ENCODE results near the gene CERK.

CERK gene

GRCh38 chr22:46699091-46699490, 39.0 kb downstream of the CERK start:
- no peak for DNase-seq (ENCODE audit: low read depth in 3 of 3)

GRCh38 chr22:46697811-46698515, 40.1 kb downstream of the CERK start:
- no peak for DNase-seq (ENCODE audit: low read depth in 3 of 3)

GRCh38 chr22:46696614-46697013, 41.4 kb downstream of the CERK start:
- no peak for DNase-seq (ENCODE audit: low read depth in 3 of 3)

DNA sequence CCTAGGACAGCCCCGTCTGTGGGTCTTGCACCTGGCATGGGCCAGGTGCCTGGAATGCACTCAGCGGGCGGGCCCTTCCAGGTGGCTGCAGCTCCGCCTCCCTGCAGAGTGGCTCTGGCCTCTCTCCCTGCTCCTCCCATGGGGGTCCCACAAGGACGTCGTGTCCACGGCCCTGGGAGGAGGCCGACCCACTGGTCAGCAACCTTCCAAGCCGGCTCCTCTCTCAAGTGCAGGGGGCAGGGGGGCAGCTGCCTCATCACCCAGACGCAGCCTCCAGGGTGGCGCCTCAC, 41.9 kb downstream of the CERK start:
- no peak for DNase-seq (ENCODE audit: low read depth in 3 of 3)

DNA sequence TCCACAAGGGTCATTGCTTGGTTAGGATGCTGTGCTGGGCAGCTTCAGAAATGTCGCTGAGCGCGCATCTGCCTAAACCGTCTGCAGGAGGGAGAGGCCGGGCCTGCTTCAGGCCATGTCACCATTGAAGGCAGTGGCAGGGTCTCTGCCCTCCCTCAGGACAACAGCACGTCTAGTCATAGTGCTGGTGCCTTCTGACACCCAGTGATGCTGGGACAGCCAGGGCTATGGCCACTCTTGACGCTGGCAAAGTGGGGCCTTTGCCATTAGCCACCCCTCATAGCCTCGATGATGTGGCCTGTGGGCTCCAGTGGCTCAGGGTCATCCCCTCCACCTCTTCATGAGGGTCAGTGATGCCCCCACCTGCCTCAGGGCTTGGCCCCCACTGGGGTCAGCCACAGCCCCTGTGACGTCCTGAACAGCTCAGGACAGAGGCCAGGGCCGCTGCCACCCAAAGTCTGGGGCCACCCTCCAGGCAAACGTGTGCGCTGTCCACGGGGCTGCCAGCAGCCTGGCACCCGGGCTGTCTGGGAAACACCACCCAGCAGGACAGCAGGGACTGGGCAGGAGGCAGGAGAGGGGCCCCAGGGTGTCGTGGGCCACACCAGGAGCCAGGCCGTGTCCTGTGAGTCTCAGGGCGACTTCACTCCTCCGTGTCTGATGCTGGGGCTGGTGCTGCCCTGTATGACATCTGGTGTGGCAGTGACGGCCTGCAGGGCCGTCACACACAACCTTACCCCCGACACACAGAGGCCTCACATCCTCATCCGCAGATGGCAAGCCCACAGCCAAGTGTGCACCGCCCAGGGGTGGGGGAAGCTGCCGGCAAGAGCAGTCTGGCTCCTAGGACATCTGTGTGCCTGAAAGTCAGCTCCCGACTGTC, 42.5 kb downstream of the CERK start:
- no peak for DNase-seq (ENCODE audit: low read depth in 3 of 3)

GRCh38 chr22:46694416-46695170, 43.5 kb downstream of the CERK start:
- no peak for DNase-seq (ENCODE audit: low read depth in 3 of 3)

- no peak for DNase-seq (ENCODE audit: low read depth in 3 of 3)
Measured at GRCh38 chr22:46693634-46694415, 44.2 kb downstream of the CERK start.

- DNase-seq (ENCODE audit: low read depth in 3 of 3), result no peak
Measured at GRCh38 chr22:46691571-46691970, 46.5 kb downstream of the CERK start.

GRCh38 chr22:46690146-46690545, 47.9 kb downstream of the CERK start:
- DNase-seq (ENCODE audit: low read depth in 3 of 3), result no peak

- no peak for DNase-seq (ENCODE audit: low read depth in 3 of 3)
Measured at GRCh38 chr22:46688949-46689348, 49.1 kb downstream of the CERK start.

GRCh38 chr22:46687460-46687859, 50.6 kb downstream of the CERK start:
- no peak for DNase-seq (ENCODE audit: low read depth in 3 of 3)

DNA sequence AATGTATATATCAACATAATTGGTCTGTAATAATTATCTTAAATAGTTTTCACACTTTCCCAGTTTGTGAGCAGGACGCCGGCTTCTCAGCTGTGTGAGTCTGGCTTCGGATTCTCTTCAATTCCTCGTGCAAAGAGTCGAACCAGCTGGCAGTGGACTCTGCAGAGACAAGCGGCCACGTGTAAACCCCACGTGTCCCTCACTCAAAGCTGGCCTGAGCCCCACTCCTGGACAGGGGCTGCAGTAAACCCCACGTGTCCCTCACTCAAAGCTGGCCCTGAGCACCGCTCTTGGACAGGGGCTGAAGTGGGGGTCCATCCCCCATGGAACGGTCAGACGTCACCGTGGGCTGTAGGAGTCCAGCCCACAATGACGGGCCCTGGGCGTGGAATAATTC, 51.0 kb downstream of the CERK start:
- no peak for DNase-seq (ENCODE audit: low read depth in 3 of 3)

- no peak for DNase-seq (ENCODE audit: low read depth in 3 of 3)
Measured at GRCh38 chr22:46686221-46687047, 51.6 kb downstream of the CERK start.

DNA sequence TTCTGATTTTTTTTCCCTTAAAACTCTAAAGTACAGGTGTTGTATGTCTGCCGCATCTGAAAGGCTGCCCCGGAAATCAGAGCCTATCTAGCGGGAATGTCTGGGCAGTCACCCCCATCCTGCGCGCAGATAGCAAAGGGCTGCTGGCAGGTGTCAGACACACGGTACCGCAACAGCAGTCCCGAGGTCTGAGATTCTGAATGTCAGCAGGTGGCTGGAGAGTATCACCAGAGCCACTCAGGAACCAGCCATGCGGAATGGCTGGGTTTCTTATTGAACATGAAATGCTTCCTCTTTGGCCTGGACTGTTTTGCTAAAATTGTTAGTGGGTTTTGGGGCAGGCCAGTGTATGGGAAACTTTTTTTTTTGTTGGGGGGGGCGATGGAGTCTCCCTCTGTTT, 53.3 kb downstream of the CERK start:
- no peak for DNase-seq (ENCODE audit: low read depth in 3 of 3)

- no peak for DNase-seq (ENCODE audit: low read depth in 3 of 3)
Measured at GRCh38 chr22:46682011-46682731, 55.9 kb downstream of the CERK start.

DNA sequence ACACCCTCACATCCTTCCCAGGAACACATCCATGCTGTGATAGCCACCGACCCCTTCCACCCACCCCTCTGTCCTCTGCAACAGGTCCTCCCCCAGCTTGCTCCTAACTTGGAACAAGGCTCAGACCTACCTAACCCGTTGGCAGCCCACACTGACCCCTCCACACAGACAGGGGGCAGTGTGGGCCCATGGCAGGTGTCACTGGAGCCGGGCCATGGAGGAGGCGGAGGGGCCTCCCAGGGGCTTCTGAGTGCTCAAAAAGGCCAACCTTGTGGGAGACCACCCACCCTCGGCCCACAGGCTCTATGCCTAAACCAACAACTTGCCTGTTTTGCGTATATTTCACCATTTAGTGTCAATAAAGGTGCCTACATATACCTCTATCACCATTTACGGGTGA, 57.0 kb downstream of the CERK start:
- DNase-seq (ENCODE audit: low read depth in 3 of 3), result no peak

DNA sequence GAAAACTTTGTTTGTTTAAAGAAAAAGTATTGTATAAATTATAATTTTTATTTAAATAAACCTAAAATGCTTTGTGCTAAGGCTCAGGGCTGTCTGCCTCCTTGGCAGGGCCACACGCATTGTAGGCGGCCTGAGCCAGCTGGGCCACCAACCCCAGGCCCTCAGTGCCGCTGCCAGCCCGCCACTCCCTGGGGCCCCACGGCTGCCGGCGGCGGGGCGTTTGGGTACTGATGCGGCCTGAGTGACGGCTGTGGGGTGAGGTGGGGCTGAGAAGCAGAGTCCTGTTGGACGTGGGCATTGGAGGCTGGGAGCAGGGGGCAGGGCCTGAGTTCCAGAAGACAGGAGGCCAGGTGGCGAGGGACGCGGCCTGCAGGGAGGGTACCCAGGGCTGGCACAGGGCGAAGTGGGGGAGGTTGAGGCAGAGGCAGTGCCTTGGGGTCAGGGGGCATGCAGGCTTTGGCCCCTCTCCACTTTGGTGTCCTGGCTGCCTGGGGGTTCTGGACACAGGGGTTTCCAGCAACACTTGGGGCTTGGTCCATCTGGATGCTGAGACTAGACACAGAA, 58.3 kb downstream of the CERK start:
- no peak for DNase-seq (ENCODE audit: low read depth in 3 of 3)

- DNase-seq (ENCODE audit: low read depth in 3 of 3), result no peak
Measured at GRCh38 chr22:46678785-46679700, 59.0 kb downstream of the CERK start.

Measured in stimulated activated CD4-positive, alpha-beta T cell treated with anti-CD3 and anti-CD28 coated beads, TNF-alpha, amount 100 ng/mL, for 48 hours (primary cell).